ELF-1 (cell line): ENCODE results near the gene PRR33.

Experiments used
- DNase-seq: peaks from one replicate; pipeline ENCODE4 v3.0.0-alpha.2; 2016; ENCODE audit warnings: low read depth, low spot score

PRR33 gene

DNA sequence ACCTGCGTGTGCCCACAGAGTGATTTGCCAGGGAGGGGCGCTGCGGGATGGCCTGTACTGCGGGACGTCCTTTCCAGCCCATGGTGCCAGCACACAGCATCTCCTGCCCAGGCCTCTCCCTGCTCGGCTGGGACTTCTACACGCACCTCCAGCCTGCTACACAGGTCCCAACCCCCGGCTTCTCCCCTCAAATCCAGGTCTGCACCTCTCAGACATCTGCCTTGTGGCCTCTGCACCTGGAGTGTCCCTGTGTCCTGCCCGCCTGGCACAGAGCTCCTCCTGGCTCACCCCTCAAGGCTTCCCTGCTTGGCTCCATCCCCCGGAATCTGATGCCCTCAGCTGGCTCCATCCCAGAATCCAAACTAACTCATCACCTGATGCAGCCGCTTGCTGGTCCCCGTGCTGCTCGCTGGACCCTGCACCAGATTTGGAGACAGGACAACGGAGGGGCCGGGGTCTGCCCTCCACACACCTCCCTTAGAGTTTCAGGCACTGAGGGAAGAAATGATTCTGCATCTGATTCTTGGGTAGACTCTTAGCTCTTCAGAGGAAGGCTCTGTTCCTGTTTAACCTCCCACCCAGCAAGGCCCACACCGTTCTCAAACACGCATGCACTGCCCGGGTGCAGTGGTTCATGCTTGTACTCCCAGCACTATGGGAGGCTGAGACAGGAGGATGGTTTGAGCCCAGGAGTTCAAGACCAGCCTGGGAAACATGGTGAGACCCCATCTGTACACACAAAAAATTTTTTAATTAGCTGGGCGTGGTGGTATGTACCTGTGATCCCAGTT lies 42.9 kb downstream of the PRR33 start:
- no peak for DNase-seq

DNA sequence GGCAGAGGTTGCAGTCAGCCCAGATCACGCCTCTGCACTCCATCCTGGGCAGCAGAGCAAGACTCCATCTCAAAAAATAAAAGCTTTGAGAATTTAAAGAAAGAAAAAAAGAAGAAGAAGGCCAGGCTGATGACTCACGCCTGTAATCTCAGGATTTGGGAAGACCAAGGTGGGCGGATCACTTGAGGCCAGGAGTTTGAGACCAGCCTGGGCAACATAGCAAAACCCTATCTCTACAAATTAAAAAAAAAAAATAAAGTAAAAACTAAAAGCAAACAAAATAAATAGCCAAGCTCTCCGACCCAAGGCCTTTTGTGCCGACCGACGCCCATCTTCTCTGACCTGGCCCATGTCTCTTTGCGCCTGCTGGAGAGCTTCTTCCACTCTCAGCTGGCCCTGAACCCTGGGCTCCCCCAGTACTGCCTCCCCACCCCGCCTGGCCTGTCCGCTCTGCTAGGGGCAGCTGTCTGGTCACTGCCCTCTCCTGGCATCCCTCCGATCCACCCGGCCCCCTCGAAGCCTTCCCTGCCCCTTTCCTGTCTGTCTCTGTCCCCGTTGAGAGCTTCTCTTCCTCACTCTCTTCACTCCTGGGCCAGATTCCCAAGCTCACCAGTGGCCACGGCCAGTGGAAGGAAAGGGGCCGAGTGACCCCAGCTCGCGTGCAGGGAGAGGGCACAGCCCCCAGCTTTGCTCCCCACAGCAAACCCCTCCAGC lies 43.6 kb downstream of the PRR33 start:
- no peak for DNase-seq

DNA sequence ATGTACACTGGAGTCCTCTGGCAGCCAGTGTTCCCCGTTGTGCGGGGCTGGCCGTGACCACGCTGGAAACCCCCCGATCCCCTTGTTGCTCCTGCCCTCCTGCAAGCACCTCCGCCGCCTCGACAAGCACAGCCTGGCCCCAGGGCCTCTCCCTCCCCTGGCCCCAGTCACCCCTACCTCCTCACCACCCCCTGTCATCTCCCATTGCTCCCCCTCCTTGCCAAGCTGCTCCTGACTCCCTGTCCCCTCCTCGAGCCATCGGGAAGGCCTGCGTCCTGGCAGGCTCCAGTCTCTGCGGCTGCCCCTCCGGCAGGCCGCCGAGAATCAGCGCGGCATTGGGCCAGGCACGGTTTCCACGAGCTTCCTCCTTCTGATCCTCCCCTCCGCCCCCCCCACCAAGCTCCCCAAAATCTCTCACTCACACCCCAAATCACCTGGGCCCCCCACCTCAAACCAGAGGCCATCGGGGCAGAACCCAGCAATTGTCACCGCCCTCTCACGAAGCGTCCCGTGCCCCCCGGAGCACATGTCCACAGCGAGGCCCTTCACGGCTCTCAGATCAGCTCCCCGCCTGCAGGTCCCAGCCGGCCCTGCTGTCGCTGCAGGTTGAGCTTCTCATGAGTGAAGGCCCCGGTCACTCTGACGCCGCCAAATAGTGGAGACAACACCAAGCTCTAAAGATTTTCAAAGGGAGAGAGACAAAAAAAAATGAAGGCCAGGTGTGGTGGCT lies 44.5 kb downstream of the PRR33 start:
- no peak for DNase-seq

DNA sequence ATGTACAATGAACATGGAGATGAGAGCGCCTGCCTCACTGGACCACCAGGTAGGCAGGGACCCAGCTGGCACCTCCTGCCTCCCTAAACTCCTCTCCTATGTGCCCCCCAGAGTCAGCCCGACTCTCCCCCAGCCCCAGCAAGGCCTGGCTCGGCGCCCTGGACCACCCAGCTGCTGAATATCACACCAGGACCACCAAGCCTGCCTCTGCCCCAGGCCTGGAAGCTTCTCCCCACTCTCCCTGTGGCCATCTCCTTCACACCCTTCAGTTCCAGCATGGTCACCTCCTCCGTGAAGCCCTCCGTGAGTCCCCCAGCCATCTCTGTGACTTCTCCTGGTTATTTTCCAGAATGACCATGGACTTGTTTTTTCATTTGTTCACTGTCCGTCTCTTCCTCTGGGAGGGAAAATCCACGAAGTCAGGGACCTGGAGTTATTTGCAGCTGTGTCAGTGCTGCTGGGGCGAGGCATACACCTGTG lies 45.2 kb downstream of the PRR33 start:
- no peak for DNase-seq

GRCh38 chr11:1845561-1846452 lies 45.9 kb downstream of the PRR33 start:
- no peak for DNase-seq

DNA sequence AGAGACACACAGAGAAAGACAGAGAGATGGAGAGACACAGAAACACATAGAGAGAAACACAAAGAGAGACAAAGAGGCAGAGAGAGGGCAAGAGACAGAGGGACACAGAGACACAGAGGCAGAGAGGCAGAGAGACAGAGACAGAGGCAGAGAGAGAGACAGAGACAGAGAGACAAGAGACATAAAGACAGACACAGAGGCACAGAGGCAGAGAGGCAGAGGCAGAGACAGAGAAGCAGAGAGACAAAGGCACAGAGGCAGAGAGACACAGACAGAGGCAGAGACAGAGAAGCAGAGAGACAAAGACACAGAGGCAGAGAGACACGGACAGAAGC lies 46.6 kb downstream of the PRR33 start:
- no peak for DNase-seq

GRCh38 chr11:1844221-1845094 lies 47.2 kb downstream of the PRR33 start:
- DNase-seq: no peak

GRCh38 chr11:1843796-1844195 lies 47.9 kb downstream of the PRR33 start:
- no peak for DNase-seq

- no peak for DNase-seq
Observed at GRCh38 chr11:1843098-1843473, 48.6 kb downstream of the PRR33 start.

- no peak for DNase-seq
Observed at GRCh38 chr11:1842149-1843097, 49.3 kb downstream of the PRR33 start.

GRCh38 chr11:1841511-1842148 lies 50.1 kb downstream of the PRR33 start:
- no peak for DNase-seq

GRCh38 chr11:1840780-1841480 lies 50.8 kb downstream of the PRR33 start:
- DNase-seq: no peak

- no peak for DNase-seq
Observed at GRCh38 chr11:1839924-1840779, 51.5 kb downstream of the PRR33 start.

GRCh38 chr11:1839204-1839923 lies 52.3 kb downstream of the PRR33 start:
- no peak for DNase-seq

DNA sequence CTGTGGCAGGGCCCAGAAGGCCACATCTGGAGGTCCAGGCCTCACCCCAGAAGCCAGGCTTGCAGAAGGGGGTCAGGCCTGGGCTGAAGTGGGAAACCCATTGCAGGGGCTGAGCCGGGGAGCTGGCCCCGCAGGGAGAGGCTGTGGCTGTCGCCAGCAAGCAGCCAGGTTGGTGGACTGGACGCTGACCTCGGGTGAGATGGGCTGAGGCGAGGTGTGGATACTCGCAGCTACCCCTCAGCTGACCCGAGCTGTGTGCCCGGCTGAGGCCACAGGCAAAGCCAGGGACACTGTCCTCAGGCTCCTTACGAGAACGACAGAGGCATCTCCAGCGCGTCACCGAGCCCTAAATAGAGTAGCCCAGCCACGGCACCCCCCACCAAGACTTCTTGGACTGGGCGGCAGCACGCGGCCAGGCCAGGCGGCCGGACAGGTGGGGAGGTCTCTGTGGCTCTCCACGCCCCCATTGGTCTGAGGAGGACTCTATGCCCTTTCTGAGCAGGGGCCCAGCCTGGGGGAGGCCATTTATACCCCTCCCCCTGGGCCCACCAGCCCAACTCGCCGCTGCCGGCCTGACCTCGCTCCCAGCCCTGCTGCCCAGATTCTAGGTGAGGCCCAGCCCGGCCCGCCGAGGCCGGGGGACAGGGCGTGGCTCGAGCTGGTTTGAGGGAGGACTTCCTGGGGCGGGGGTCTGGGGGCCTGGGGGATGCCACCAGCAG lies 53.1 kb downstream of the PRR33 start, which contains the start of gene TNNI2:
Gene TNNI2, plus strand, starts transcription at position 556 of the 719 bp plus-strand sequence. CDS start 716 bp downstream, outside the sequence.
- no peak for DNase-seq
